HepG2 (cell line): ENCODE measurements around the gene SLC10A1. TPM values are rescaled to one million over a fixed set of nuclear protein-coding genes. Genes with fewer than 3 reads are reported as not detected.

Experiments used
- ATAC-seq: fragments of 200-7000 bp; cut with Tn5 transposase; 3 replicates; pipeline ENCODE4 v1.9.1; 2020; ENCODE audit warnings: mild to moderate bottlenecking, moderate library complexity
- BruUV-seq: library from RNA; stranded (reverse); fragments of 400-500 nt; replicated peaks from 2 replicates; lab custom pipeline; 2021; lab: Mats Ljungman, UMichigan
- CTCF ChIA-PET: fragments of 300-600 bp; formaldehyde crosslinking; extraction: SDS; loops from one replicate; lab custom pipeline; 2021; ENCODE audit warnings: low total read pairs, inconsistent platforms, low intra/inter-chr PET ratio; lab: Yijun Ruan, JAX
- POLR2A ChIA-PET: fragments of 350-600 bp; sonication (Branson Sonifier 250); formaldehyde crosslinking; loops from one replicate; lab custom pipeline; 2020; ENCODE audit warnings: antibody characterized with exemption, inconsistent platforms; lab: Yijun Ruan, JAX
- DNase-seq: peaks from one replicate; pipeline ENCODE4 v3.0.0-alpha.2; 2015; ENCODE audit warnings: low spot score
- FAIRE-seq: peaks from 3 replicates; lab custom pipeline; 2011; peaks lifted over from hg19 to GRCh38; lab: Jason Lieb, UNC
- H2AFZ ChIP-seq: one replicate; pipeline ENCODE4 v1.6.1; 2011; ENCODE audit warnings: low read length, inconsistent platforms
- H3K27ac ChIP-seq: fragments of 300-600 bp; 3 replicates; pipeline ENCODE4 v1.8.0; 2011; ENCODE audit warnings: mixed run types, mild to moderate bottlenecking, mixed read lengths, low read length, inconsistent platforms; ENCODE audit not compliant: insufficient read depth; ENCODE audit errors: extremely low read length
- H3K27me3 ChIP-seq, 2 experiments: fragments of 200-600 bp in 1 of 2; 2 replicates in 1 of 2; 3 replicates in 1 of 2; pipeline versions ENCODE4 v1.6.0 to v1.8.0; 2011; ENCODE audit warnings: low read length in 2 of 2, mild to moderate bottlenecking in 2 of 2, moderate library complexity in 2 of 2, inconsistent platforms in 1 of 2; ENCODE audit not compliant: insufficient read depth in 2 of 2, control insufficient read depth in 1 of 2
- H3K36me3 ChIP-seq, 2 experiments: fragments of 200-600 bp in 1 of 2; replicated peaks in 1 of 2; 2 replicates in 1 of 2; 3 replicates in 1 of 2; pipeline versions ENCODE4 v1.5.1 to v1.8.0; 2011; ENCODE audit warnings: low read length in 2 of 2, inconsistent platforms in 1 of 2; ENCODE audit not compliant: insufficient read depth in 2 of 2, control insufficient read depth in 1 of 2
- H3K4me1 ChIP-seq: 2 replicates; pipeline ENCODE4 v1.5.1; 2012; ENCODE audit warnings: low read length, inconsistent platforms; ENCODE audit not compliant: insufficient read depth
- H3K4me2 ChIP-seq: 2 replicates; pipeline ENCODE4 v1.6.0; 2011; ENCODE audit warnings: low read depth, low read length, inconsistent platforms
- H3K4me3 ChIP-seq, 3 experiments: fragments of 200-600 bp in 1 of 3; sonication (generic), shearing (Covaris generic) in 1 of 3; replicated peaks in 1 of 3; 2 replicates each; pipeline ENCODE4 v1.5.1; 2011 to 2016; ENCODE audit warnings: low read length in 3 of 3, inconsistent platforms in 2 of 3, low read depth in 2 of 3, mild to moderate bottlenecking in 2 of 3, control low read depth in 1 of 3, mixed read lengths in 1 of 3; ENCODE audit not compliant: insufficient read depth in 1 of 3
- H3K79me2 ChIP-seq: one replicate; pipeline ENCODE4 v1.6.1; 2011; ENCODE audit warnings: low read length, inconsistent platforms; ENCODE audit not compliant: insufficient read depth
- H3K9ac ChIP-seq: 2 replicates; pipeline ENCODE4 v1.6.0; 2011; ENCODE audit warnings: mild to moderate bottlenecking, low read depth, low read length, inconsistent platforms; ENCODE audit not compliant: insufficient read depth
- H3K9me3 ChIP-seq: 2 replicates; pipeline ENCODE4 v1.5.1; 2012; ENCODE audit warnings: mild to moderate bottlenecking, low read length
- H4K20me1 ChIP-seq: 2 replicates; pipeline ENCODE4 v1.6.0; 2011; ENCODE audit warnings: inconsistent platforms, mild to moderate bottlenecking, low read length, moderate library complexity; ENCODE audit not compliant: insufficient read depth
- AGO2 ChIP-seq: fragments of 200-400 bp; formaldehyde crosslinking; optimal IDR thresholded peaks from 2 replicates; pipeline ENCODE3; 2017; ENCODE audit warnings: mild to moderate bottlenecking, low read depth, low read length, moderate library complexity
- FIP1L1 ChIP-seq: fragments of 200-400 bp; formaldehyde crosslinking; IDR thresholded peaks from 2 replicates; pipeline ENCODE4 v1.6.1; 2018; ENCODE audit warnings: low read depth, mild to moderate bottlenecking, low read length, moderate library complexity, borderline replicate concordance; ENCODE audit not compliant: insufficient read depth
- KLF12 ChIP-seq: sonication (generic); formaldehyde crosslinking; IDR thresholded peaks from 2 replicates; pipeline ENCODE4 v1.4.0; 2020; ENCODE audit warnings: missing genetic modification reagents, borderline replicate concordance
- MED13 ChIP-seq: sonication (generic); formaldehyde crosslinking; IDR thresholded peaks from 2 replicates; pipeline ENCODE4 v1.5.0; 2020; ENCODE audit warnings: missing genetic modification reagents
- MTA3 ChIP-seq: sonication (generic); formaldehyde crosslinking; IDR thresholded peaks from 2 replicates; pipeline ENCODE4 v1.4.0; 2020; ENCODE audit warnings: missing genetic modification reagents
- RBFOX2 ChIP-seq: fragments of 200-400 bp; formaldehyde crosslinking; IDR thresholded peaks from 2 replicates; pipeline ENCODE4 v1.6.1; 2017; ENCODE audit warnings: low read depth, mild to moderate bottlenecking, low read length
- SOX13 ChIP-seq, 3 experiments: fragments of 450-650 bp in 1 of 3; sonication (generic) in 1 of 3; formaldehyde crosslinking in 1 of 3; IDR thresholded peaks in 2 of 3; conservative IDR thresholded peaks in 1 of 3; 2 replicates each; pipeline versions ENCODE4 v1.5.0 to v1.6.1; 2016 to 2020; ENCODE audit warnings: antibody characterized with exemption in 1 of 3, mild to moderate bottlenecking in 1 of 3, missing compliant biosample characterization in 1 of 3, missing genetic modification reagents in 1 of 3, moderate library complexity in 1 of 3
- ZNF775 ChIP-seq: sonication (generic); formaldehyde crosslinking; IDR thresholded peaks from 2 replicates; pipeline ENCODE4 v1.4.0; 2020; ENCODE audit warnings: missing genetic modification reagents, mild to moderate bottlenecking, moderate library complexity, borderline replicate concordance
- WGBS: methylation state at CpG from one replicate; pipeline ENCODE4 v1.1.6; 2017; ENCODE audit warnings: low lambda C conversion rate; 5-methylcytosine and 5-hydroxymethylcytosine counted together
- in situ Hi-C: cut with HindIII; loops from 2 replicates; pipeline ENCODE4 v1.10.0; 2017; ENCODE audit warnings: low pct_unique_long_range_greater_than_20kb; ENCODE audit not compliant: extremely low pct_ligation_motif_present
- intact Hi-C: fragments of 100-400 bp; cut with micrococcal nuclease; formaldehyde crosslinking; loops from one replicate; pipeline ENCODE4 v1.10.0; 2022; ENCODE audit not compliant: unreplicated experiment
- polyA plus RNA-seq, 8 experiments: library from polyadenylated mRNA; depleted of rRNA in 3 of 8; stranded (reverse) in 7 of 8; unstranded in 1 of 8; fragments of >200 nt; fragmentation: Illumina TruSeq in 4 of 8; extraction: Trizol in 4 of 8; gene quantifications; 2 replicates each; pipeline versions ENCODE4 v1.2.1 to v1.2.3, GENCODE V29; 2011 to 2016; ENCODE audit warnings: low read depth in 4 of 8, missing spikeins in 1 of 8, mixed read lengths in 1 of 8; ENCODE audit not compliant: insufficient read depth in 1 of 8
- total RNA-seq, 5 experiments: library from RNA; depleted of rRNA; stranded (reverse); fragments of >200 nt; fragmentation: Illumina TruSeq; extraction: Trizol; gene quantifications; 2 replicates each; pipeline ENCODE4 v1.2.3, GENCODE V29; 2016; ENCODE audit warnings: low read depth in 1 of 5
- TF ChIP-seq, protein P1 (sequence below): sonication (generic); formaldehyde crosslinking; IDR thresholded peaks from 2 replicates; pipeline ENCODE4 v1.4.0; 2020; ENCODE audit warnings: mild to moderate bottlenecking, missing genetic modification reagents
- TF ChIP-seq, protein P2 (sequence below): sonication (generic); IDR thresholded peaks from 2 replicates; pipeline ENCODE4 v1.6.1; 2016; ENCODE audit warnings: low read depth, borderline replicate concordance
- TF ChIP-seq, protein P3 (sequence below): sonication (generic); formaldehyde crosslinking; IDR thresholded peaks from 2 replicates; pipeline ENCODE4; 2020; ENCODE audit warnings: missing genetic modification reagents, mild to moderate bottlenecking, borderline replicate concordance

The SLC10A1 gene
- total and polyA plus RNA-seq, 2 of the 13 experiments (the other 11 are each of a cell fraction or from before 2014, with no cell fraction given) = 0.17 TPM; not detected in 1

DNA sequence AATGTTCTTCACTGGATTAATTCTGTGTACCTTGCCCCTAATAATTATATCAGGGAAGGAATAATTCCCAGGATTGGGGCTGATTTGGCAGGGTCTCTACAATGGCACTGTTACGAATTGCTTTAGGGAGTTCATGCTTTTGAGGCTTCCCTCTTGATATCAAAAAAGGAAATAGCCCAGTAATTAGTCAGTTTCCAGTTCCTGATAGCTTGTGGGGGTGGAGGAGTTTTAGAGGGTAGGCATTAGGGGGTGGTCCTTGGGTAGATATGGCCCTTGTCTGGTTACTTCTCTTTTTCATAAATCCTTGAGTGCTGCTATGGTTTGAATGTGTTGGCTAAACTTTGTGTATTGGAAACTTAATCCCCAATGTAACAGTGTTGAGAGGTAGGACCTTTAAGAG is 36.2 kb downstream of the SLC10A1 start:
- BruUV-seq = no TSS peak
- no peaks in the 10 kb centered on the region for H3K9me3 ChIP-seq
- in situ Hi-C loops (no loop called here), intact Hi-C loops (no loop called here)
- ATAC-seq (no peak), DNase-seq (no peak), FAIRE-seq (no peak)
- H4K20me1 ChIP-seq = no peaks in the 10 kb centered on the region
- no peaks in the 10 kb centered on the region for H3K79me2 ChIP-seq
- no peaks in the 10 kb centered on the region; a peak in 1 of 5 replicates for H3K27me3 ChIP-seq
- H3K36me3 ChIP-seq = no peaks in the 10 kb centered on the region
- H2AFZ ChIP-seq = no peak overlapping the region
- H3K4me1 ChIP-seq = peaks cover 13% of the 10 kb centered on the region
- no peak overlapping the region for H3K4me2 ChIP-seq
- TF ChIP-seq MED13 (CRISPR knock-in tag) = no peak
- no peak overlapping the region for H3K27ac ChIP-seq
- ChIA-PET POLR2A (interaction anchor here (1.9 kb wide), 1 partner anchor 10 kb away, joined by 11 read pairs; no protein-coding TSS in a partner anchor), CTCF (no interaction called here)
- WGBS = 45% methylated on average over 1 of the region's 1 CpG
- no peak overlapping the region for H3K9ac ChIP-seq
- H3K4me3 ChIP-seq = no peak overlapping the region

DNA sequence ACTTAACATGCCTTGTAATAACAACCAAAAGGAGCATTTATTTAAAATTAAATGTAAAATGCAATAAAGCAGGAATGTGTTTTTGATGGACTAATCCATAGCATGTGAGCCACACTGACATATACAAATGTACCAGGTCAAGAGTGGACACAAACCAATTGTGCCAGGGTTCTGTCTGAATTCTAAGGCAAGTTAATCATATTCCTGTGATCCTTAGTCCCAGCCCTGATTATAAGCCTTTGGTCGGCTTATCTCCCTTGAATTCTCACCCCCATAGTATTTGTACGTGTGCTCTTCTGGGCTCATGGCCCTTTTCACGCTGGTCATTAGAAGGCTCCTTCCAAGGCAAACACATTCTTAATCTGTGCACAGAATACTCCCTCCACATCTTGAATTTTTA is 40.7 kb downstream of the SLC10A1 start:
- Histone ChIP-seq H2AFZ (no peak overlapping the region), H3K36me3 (no peaks in the 10 kb centered on the region), H3K4me3 (no peak overlapping the region), H3K9ac (no peak overlapping the region), H3K4me1 (peaks cover 48% of the 10 kb centered on the region), H3K9me3 (no peaks in the 10 kb centered on the region), H3K27me3 (no peaks in the 10 kb centered on the region; a peak in 1 of 5 replicates), H3K4me2 (peak overlapping the region; percentile 43; the same call in 1 of the 2 replicates), H3K79me2 (no peaks in the 10 kb centered on the region), H4K20me1 (no peaks in the 10 kb centered on the region), H3K27ac (no peak overlapping the region)
- intact Hi-C loops = no loop called here
- WGBS = 59% methylated on average over 3 of the region's 3 CpGs
- no peak for FAIRE-seq
- BruUV-seq = no TSS peak
- ATAC-seq = no peak
- in situ Hi-C loops = no loop called here
- CTCF ChIA-PET = no interaction called here
- POLR2A ChIA-PET = interaction anchor here (3.7 kb wide), 1 partner anchor 10 kb away, joined by 15 read pairs; the partner anchor contains the start of gene SRSF5
- DNase-seq = no peak
- TF ChIP-seq SOX13 (IDR thresholded peaks at IDR 0.05) = no peak
- no peak for TF ChIP-seq SOX13 (CRISPR knock-in tag; conservative IDR thresholded peaks at IDR 0.05 in 1 of 2, IDR thresholded peaks at IDR 0.05 in 1 of 2)
- TF ChIP-seq MTA3 (CRISPR knock-in tag) = no peak
- TF ChIP-seq, protein P1, sequence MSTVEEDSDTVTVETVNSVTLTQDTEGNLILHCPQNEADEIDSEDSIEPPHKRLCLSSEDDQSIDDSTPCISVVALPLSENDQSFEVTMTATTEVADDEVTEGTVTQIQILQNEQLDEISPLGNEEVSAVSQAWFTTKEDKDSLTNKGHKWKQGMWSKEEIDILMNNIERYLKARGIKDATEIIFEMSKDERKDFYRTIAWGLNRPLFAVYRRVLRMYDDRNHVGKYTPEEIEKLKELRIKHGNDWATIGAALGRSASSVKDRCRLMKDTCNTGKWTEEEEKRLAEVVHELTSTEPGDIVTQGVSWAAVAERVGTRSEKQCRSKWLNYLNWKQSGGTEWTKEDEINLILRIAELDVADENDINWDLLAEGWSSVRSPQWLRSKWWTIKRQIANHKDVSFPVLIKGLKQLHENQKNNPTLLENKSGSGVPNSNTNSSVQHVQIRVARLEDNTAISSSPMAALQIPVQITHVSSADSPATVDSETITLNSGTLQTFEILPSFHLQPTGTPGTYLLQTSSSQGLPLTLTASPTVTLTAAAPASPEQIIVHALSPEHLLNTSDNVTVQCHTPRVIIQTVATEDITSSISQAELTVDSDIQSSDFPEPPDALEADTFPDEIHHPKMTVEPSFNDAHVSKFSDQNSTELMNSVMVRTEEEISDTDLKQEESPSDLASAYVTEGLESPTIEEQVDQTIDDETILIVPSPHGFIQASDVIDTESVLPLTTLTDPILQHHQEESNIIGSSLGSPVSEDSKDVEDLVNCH (CRISPR knock-in tag) = no peak
- TF ChIP-seq, protein P2, sequence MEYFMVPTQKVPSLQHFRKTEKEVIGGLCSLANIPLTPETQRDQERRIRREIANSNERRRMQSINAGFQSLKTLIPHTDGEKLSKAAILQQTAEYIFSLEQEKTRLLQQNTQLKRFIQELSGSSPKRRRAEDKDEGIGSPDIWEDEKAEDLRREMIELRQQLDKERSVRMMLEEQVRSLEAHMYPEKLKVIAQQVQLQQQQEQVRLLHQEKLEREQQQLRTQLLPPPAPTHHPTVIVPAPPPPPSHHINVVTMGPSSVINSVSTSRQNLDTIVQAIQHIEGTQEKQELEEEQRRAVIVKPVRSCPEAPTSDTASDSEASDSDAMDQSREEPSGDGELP = no peak
- no peak for TF ChIP-seq KLF12 (CRISPR knock-in tag)
- no peak for TF ChIP-seq RBFOX2
- TF ChIP-seq ZNF775 (CRISPR knock-in tag) = no peak
- TF ChIP-seq, protein P3, sequence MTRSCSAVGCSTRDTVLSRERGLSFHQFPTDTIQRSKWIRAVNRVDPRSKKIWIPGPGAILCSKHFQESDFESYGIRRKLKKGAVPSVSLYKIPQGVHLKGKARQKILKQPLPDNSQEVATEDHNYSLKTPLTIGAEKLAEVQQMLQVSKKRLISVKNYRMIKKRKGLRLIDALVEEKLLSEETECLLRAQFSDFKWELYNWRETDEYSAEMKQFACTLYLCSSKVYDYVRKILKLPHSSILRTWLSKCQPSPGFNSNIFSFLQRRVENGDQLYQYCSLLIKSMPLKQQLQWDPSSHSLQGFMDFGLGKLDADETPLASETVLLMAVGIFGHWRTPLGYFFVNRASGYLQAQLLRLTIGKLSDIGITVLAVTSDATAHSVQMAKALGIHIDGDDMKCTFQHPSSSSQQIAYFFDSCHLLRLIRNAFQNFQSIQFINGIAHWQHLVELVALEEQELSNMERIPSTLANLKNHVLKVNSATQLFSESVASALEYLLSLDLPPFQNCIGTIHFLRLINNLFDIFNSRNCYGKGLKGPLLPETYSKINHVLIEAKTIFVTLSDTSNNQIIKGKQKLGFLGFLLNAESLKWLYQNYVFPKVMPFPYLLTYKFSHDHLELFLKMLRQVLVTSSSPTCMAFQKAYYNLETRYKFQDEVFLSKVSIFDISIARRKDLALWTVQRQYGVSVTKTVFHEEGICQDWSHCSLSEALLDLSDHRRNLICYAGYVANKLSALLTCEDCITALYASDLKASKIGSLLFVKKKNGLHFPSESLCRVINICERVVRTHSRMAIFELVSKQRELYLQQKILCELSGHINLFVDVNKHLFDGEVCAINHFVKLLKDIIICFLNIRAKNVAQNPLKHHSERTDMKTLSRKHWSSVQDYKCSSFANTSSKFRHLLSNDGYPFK (CRISPR knock-in tag) = no peak
- no peak for TF ChIP-seq FIP1L1
- TF ChIP-seq AGO2 = no peak
